Lower lobe of right lung (tissue), 2 donors: ENCODE data around the gene MPC1. TPM values are rescaled to one million over a fixed set of nuclear protein-coding genes. Genes with fewer than 3 reads are reported as not detected.
A peak's percentile ranks its signal among the peaks of the same experiment; 100 is the strongest.

Experiments
- ATAC-seq, 2 donors: fragments of 200-7000 bp; cut with Tn5 transposase; one replicate each; pipeline ENCODE4 v1.9.1; 2020 to 2022; ENCODE audit warnings: mild to moderate bottlenecking in 2 of 2, moderate library complexity in 2 of 2
- DNase-seq: peaks from one replicate; pipeline ENCODE4 v3.0.0-alpha.2; 2020
- H3K27ac ChIP-seq: fragments of 200-600 bp; one replicate; pipeline ENCODE4 v1.8.0; 2022
- H3K27me3 ChIP-seq: fragments of 200-600 bp; one replicate; pipeline ENCODE4 v1.8.0; 2022; ENCODE audit warnings: low read depth
- H3K36me3 ChIP-seq: fragments of 200-600 bp; one replicate; pipeline ENCODE4 v1.8.0; 2022; ENCODE audit warnings: mild to moderate bottlenecking
- H3K4me1 ChIP-seq: fragments of 200-600 bp; one replicate; pipeline ENCODE4 v1.8.0; 2022
- H3K4me3 ChIP-seq: fragments of 200-600 bp; one replicate; pipeline ENCODE4 v1.8.0; 2022; ENCODE audit warnings: mild to moderate bottlenecking
- H3K9me3 ChIP-seq: fragments of 200-600 bp; one replicate; pipeline ENCODE4 v1.8.0; 2022
- intact Hi-C: fragments of 100-400 bp; cut with DNase I; formaldehyde crosslinking; loops from one replicate; pipeline ENCODE4 v1.11.0; 2022
- total RNA-seq: library from RNA; stranded (reverse); fragmentation: NEBNext Ultra II Directional; extraction: Animal tissue kit (Norgen Biotek cat#: 25700); gene quantifications from one replicate; pipeline ENCODE4 v1.2.1, GENCODE V29; 2021
- TF ChIP-seq, protein P1 (sequence below): fragments of 200-600 bp; IDR thresholded peaks from one replicate; pipeline ENCODE4 v1.8.0; 2022; ENCODE audit warnings: antibody characterized with exemption, mild to moderate bottlenecking
- donor health status: DM: no; HTN: yes; CAD: no; lungs with severe emphysema.

MPC1 gene
- total RNA-seq, 1 donor from 2014 or later, result 46.8 TPM

DNA sequence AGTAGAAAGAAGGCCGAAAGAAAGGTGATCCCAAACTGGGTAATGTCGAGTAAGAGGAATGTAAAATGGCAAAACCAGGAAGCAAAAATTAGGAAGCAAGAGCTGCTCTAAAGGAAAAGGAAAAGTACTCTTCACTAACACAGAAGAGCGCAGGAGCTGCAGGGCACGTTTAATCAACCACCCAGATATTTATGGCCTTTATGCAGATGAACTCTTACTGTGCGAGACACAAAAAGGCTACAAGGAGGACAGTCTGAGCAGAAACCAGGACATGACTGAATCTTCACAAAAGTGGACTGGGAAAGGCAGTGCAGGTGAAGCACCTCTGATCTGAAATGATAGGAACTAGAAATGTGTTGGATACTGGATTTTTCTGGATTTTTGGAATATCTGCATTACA, 59.3 kb downstream of the MPC1 start:
- DNase-seq, result no peak
- H3K27me3 ChIP-seq, result no peaks in the 10 kb centered on the region
- TF ChIP-seq, protein P1, sequence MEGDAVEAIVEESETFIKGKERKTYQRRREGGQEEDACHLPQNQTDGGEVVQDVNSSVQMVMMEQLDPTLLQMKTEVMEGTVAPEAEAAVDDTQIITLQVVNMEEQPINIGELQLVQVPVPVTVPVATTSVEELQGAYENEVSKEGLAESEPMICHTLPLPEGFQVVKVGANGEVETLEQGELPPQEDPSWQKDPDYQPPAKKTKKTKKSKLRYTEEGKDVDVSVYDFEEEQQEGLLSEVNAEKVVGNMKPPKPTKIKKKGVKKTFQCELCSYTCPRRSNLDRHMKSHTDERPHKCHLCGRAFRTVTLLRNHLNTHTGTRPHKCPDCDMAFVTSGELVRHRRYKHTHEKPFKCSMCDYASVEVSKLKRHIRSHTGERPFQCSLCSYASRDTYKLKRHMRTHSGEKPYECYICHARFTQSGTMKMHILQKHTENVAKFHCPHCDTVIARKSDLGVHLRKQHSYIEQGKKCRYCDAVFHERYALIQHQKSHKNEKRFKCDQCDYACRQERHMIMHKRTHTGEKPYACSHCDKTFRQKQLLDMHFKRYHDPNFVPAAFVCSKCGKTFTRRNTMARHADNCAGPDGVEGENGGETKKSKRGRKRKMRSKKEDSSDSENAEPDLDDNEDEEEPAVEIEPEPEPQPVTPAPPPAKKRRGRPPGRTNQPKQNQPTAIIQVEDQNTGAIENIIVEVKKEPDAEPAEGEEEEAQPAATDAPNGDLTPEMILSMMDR, result no peak
- H3K4me1 ChIP-seq, result no peaks in the 10 kb centered on the region
- intact Hi-C loops, result no loop called here
- no peak for ATAC-seq
- no peak overlapping the region for H3K27ac ChIP-seq
- H3K36me3 ChIP-seq, result peaks cover 94% of the 10 kb centered on the region
- no peak overlapping the region for H3K4me3 ChIP-seq
- no peaks in the 10 kb centered on the region for H3K9me3 ChIP-seq

DNA sequence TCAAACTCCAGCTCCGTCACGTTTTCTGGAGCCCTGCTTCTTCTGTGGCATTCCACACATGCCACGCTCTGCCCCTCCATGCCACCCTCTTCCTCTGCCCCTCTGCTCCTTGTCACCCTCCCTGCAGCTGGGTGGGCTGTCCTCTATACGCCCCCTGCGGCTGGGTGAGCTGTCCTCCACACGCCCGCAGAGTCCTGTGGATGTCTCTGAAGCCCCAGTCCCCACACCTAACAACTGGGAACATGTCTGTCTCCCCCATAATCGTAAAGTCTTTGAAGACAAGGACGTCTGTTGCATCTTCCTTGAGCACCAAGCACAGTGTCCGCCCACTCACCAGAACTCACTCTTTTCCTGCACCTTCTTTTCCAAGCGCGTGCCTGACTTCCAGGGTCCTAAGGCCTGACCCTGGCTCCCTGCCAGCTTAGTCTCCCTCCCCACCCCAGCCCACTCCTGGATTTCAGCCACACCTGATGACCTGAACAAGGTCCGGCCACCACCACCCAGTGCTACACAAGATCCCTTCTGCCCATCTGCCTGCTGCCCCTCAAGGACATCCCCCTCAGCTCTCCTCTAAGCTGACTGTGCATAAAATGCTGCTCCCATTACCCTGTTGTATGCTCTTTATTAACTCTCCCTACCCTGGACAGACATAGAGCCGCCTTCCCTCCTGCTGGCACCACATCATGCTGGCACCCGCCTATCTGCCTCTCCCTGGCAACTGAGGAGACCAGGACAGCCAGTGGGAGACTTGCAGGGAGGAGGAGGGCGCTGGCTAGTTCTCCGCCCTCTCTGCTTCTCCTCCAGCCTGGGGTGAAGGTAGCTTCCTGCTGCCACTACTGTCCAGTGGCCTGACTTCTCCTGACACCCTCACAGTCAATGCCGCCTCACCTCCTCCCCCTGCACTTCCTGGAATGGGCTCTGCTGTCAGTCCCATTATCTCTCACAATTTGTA, 63.8 kb downstream of the MPC1 start:
- ATAC-seq, result peak in 1 of 2 donors; percentile 32
- Histone ChIP-seq H3K27me3 (no peaks in the 10 kb centered on the region), H3K4me1 (no peaks in the 10 kb centered on the region), H3K9me3 (no peaks in the 10 kb centered on the region), H3K36me3 (peaks cover 50% of the 10 kb centered on the region), H3K4me3 (no peak overlapping the region), H3K27ac (no peak overlapping the region)
- TF ChIP-seq, protein P1, result no peak
- no peak for DNase-seq
- intact Hi-C loops, result no loop called here

DNA sequence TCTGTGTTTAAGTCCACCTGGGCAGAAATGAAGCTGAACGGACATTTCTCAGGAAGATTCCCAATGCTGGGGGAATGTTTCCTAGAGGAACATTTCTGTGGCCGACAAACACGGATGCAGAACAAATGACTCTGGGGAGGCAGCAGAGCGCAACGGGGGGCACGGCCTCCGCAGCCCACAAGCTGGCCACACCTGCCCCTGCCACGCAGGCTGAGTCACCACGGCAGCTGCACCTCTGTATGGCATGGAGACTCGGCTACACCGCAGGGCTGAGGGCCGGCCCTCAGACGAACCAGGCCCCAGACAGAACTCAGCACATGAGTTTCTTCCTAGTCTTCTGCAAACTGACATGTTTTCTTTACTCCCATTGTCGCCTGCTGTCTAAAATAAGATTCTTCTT, 64.5 kb downstream of the MPC1 start:
- H3K4me1 ChIP-seq, result no peaks in the 10 kb centered on the region
- H3K27me3 ChIP-seq, result no peaks in the 10 kb centered on the region
- TF ChIP-seq, protein P1, result no peak
- ATAC-seq, result peak in 1 of 2 donors; percentile 23
- DNase-seq, result no peak
- H3K4me3 ChIP-seq, result no peak overlapping the region
- H3K9me3 ChIP-seq, result no peaks in the 10 kb centered on the region
- H3K27ac ChIP-seq, result no peak overlapping the region
- intact Hi-C loops, result no loop called here
- peaks cover 43% of the 10 kb centered on the region for H3K36me3 ChIP-seq

DNA sequence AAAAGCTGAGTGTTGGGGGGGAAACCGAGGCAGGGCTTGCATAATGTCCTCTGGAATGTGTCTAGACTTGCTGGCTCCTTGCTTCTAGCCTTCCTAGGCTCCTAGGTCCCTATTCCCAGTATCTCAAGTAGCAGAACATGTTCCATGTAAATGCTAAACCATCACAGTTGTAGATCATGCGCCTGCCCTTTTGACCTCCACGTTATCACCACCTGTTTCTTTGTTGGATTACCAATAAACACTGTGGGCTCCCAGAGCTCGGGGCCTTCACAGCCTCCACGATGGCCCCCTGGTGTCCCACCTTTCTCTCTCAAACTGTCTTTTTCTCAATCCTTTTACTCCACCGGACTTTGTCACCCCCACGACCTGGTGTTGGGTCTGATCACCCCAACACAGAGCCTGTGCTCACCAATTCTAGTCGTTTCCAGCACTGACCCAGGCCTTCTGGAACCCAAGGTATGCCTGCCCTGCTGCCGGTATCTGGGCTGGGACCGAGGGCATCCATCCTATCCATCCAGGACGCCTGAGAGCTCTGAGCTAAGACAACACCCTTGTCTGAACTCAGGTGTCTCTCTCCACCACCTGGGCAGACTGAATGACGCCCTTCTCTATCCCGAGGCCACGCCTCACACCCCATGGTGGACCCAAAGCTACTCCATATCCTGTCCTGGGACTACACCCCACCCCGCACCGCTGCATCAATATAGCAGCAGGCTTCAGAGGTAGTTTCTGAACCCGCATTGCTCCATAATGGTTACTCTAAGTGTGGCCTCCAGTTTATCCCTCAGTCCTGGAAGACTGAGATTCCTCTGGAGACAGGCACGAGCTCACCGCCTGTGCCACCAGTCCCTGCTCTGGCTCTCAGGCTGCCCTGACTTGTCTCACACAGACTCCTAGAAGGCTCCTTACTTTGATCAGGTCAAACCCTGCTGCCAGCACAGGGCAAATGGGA, 65.2 kb downstream of the MPC1 start:
- DNase-seq, result no peak
- no peaks in the 10 kb centered on the region for H3K9me3 ChIP-seq
- H3K4me3 ChIP-seq, result no peak overlapping the region
- ATAC-seq, result no peak
- intact Hi-C loops, result no loop called here
- H3K27me3 ChIP-seq, result no peaks in the 10 kb centered on the region
- no peak overlapping the region for H3K27ac ChIP-seq
- H3K4me1 ChIP-seq, result no peaks in the 10 kb centered on the region
- H3K36me3 ChIP-seq, result peaks cover 36% of the 10 kb centered on the region
- TF ChIP-seq, protein P1, result no peak

DNA sequence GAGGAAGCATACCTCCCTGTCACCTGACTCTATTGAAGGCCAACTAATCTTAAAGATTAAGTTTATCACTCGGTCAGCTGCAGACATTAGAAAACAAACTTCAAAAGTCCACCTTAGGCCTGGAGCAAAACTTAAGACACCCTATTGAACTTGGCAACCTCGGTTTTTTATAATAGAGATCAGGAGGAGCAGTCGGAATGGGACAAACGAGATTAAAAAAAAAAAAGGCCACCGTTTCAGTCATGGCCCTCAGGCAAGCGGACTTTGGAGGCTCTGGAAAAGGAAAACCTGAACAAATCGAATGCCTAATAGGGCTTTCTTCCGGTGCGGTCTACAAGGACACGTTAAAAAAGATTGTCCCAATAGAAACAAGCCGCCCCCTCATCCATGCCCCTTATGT, 67.3 kb downstream of the MPC1 start:
- TF ChIP-seq, protein P1, result no peak
- Histone ChIP-seq H3K9me3 (no peaks in the 10 kb centered on the region), H3K36me3 (peaks cover 15% of the 10 kb centered on the region), H3K4me3 (no peak overlapping the region), H3K4me1 (no peaks in the 10 kb centered on the region), H3K27ac (no peak overlapping the region), H3K27me3 (no peaks in the 10 kb centered on the region)
- ATAC-seq (no peak), DNase-seq (no peak)
- intact Hi-C loops, result no loop called here

Other genes with a start within 250 kb of the MPC1 start
- gene TBXT, start 215.1 kb downstream of the MPC1 start, total RNA-seq, result not detected
- 0.59 TPM for gene PRR18, start 74.5 kb downstream of the MPC1 start, total RNA-seq
- 52.8 TPM for gene SFT2D1, start 40.4 kb downstream of the MPC1 start, total RNA-seq
- gene RAMACL, start 203.7 kb upstream of the MPC1 start, total RNA-seq, result 6.6 TPM
- 102 TPM for gene RPS6KA2, start 244.3 kb upstream of the MPC1 start, total RNA-seq